ENCODE measurements around the gene GRHPR.
"Not testable (repeated sequence)": the region's sequence is repeated elsewhere in the genome, so short reads cannot be mapped to it uniquely, and the experiment has no call there.

GRHPR gene

GRCh38 chr9:37447111-37447510 lies 24.6 kb downstream of the GRHPR start:
- DNase-seq (ENCODE audit: low read depth in 2 of 2) = no peak

DNA sequence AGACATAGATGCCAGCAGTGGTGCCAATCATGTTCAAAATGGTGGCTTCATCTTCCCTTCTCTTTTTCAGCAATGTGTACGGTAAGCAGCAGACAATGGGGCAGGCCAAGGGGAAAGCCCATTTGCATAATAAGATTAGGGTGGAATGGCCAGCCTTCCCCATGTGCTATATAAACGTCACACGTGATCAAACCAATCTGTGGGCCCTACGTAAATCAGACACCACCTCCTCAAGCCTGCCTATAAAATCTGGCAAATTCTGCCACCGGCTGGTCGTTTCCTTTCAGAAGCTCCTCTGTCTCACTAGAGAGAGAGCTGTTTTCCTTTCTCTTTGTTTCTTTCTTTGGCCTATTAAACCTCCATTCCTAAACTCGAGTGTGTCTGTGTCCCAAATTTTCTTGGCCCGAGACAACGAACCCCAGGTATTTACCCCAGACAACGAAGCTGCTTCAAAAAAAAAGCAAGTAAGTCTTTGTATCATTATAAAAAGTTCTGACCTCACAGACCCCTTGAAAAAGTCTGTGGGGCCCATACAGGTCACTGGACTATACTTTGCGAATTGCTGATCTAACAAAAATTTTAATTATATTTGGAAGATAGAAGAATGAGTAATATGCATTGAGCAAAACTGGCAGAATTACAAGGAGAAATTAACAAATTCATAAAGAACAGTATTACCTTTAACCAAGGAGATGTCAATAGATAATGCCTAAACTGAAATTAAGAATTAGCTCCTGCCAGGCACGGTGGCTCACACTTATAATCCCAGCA lies 27.6 kb downstream of the GRHPR start:
- no peak for DNase-seq (ENCODE audit: low read depth in 2 of 2)

DNA sequence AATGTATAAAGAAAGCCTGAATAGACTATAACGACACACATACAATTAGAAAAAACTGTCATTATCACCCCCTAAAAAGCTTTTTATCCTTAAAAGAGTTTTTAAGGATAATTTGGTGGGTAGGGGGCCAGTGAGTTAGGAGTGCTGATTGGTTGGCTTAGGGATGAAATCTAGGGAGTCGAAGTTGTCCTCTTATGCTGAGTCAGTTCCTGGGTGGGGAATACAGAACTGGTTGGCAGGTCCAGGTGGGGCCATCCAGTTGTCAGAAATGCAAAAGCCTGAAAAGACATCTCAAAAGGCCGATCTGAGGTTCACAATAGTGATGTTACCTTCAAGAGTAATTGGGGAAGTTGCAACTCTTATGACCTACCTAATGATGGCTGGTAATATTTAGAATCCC lies 29.1 kb downstream of the GRHPR start:
- no peak for DNase-seq (ENCODE audit: low read depth in 2 of 2)

DNA sequence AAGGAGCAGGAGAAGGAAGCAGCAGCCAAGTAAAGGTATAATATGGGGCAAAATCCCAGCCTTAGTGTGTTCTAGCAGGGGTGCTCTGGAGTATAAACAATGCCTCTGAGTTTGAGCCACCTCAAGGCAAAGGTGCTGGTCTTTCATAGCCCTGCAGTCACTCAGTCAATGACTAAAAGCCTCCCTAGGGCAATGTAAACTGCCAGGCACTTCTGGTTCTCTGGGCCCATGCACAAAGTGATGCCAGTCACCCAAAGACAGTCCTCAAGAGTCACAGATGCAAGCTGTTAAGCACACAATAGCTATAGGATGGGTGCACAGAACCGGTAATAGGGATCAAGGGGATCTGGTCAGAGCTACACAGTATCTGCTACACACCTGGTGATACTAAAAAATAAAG lies 30.1 kb downstream of the GRHPR start:
- no peak for DNase-seq (ENCODE audit: low read depth in 2 of 2)

GRCh38 chr9:37453827-37454226 lies 31.3 kb downstream of the GRHPR start:
- DNase-seq (ENCODE audit: low read depth in 2 of 2) = no peak

DNA sequence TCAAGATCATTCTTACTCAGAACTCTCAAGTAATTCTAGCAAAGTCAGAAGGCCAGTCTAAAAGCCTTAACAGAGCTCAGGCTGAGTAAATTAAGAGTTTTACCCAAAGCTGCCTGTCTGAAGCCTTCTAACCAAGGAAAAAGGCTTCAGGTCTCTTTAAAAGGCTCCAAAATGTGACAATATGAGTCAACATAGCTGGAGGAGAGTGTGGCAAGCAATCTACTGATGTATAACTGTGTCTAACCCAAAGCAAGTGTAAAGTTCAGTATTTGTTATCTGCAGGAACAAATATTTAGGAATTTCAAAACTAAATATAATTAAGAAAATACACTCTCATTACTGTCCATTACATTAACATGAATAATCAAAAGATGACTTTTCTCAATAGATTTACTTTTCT lies 31.7 kb downstream of the GRHPR start:
- no peak for DNase-seq (ENCODE audit: low read depth in 2 of 2)

DNA sequence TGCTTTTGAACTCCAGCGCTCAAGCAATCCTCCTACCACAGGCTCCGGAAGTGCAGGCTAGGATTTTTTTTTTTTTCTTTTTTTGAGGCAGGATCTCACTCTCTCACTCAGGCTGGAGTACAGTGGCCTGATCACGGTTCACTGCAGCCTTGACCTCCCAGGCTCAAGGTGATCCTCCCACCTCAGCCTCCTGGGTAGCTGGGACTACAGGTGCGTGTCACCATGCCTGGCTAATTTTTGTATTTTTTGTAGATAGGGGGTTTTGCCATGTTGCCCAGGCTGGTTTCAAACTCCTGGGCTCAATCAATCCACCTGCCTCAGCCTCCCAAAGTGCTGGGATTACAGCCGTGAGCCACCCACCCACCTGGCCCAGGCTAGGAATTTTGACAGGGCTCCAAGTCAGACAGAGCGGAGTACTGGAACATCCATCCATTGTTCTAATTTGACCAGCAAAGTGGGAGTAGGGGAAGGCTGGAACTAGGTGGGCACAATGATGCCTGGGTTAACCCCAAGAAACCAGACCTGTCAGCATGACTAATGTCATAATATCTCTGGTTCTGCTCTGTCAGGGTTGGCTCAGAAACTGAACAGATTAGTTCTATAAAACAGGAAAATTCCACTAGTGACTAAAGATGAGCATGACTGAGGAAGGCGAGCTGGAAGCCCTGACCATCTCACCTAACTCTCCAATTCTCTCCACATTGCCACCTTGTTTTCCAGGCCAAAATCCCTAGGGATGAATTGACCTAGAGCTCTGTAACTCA lies 33.6 kb downstream of the GRHPR start:
- no peak for DNase-seq (ENCODE audit: low read depth in 2 of 2)

- DNase-seq (ENCODE audit: low read depth in 2 of 2) = no peak
Measured at GRCh38 chr9:37456817-37457216, 34.3 kb downstream of the GRHPR start.

- DNase-seq (ENCODE audit: low read depth in 2 of 2) = no peak
Measured at GRCh38 chr9:37464006-37464405, 41.5 kb downstream of the GRHPR start.

GRCh38 chr9:37464426-37465248 lies 42.1 kb downstream of the GRHPR start:
- peak; percentile 49 to 69 for DNase-seq (ENCODE audit: low read depth in 2 of 2)

DNA sequence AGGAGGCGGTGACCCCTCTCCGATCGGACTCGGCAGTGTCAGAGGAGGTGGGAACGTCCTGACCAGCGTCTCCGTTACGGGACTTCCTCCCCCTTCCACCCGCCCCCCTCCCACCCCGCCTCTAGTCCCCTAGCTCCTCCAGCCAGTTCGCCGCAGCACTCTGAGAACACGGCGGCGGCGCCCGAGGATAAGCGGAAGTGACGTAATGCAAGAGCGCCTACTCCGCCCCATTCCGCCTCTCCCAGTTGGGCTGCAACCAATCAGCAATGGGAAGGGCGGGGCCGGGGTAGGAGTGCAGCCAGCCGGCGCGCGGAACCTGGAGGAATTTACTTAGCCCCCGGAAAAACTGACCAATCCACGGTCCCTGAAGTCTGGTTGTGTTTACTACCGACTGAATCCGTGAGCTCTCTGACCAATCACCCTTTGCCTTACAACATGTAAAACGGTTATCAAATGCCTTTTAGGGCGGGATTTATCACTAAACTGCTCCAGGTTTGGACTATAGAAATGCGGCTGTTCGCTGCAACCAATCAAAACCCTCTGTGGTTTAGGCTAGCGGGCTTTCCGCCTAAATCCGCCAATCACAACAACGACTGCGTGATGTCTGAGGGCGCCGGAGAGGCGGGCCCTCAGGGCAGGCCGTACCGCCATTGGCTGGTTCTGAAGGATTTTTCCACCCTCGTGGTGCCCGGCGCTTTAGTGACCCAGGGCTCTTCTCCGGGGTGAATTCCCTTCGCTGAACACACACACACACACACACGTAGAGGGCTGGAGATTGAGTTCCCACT lies 42.9 kb downstream of the GRHPR start, which contains the start of gene ZBTB5:
Gene ZBTB5, minus strand, starts transcription at position 202 of the 788 bp plus-strand sequence. CDS start 22,899 bp downstream, outside the sequence.
- DNase-seq (ENCODE audit: low read depth in 2 of 2) = peak; percentile 99

DNA sequence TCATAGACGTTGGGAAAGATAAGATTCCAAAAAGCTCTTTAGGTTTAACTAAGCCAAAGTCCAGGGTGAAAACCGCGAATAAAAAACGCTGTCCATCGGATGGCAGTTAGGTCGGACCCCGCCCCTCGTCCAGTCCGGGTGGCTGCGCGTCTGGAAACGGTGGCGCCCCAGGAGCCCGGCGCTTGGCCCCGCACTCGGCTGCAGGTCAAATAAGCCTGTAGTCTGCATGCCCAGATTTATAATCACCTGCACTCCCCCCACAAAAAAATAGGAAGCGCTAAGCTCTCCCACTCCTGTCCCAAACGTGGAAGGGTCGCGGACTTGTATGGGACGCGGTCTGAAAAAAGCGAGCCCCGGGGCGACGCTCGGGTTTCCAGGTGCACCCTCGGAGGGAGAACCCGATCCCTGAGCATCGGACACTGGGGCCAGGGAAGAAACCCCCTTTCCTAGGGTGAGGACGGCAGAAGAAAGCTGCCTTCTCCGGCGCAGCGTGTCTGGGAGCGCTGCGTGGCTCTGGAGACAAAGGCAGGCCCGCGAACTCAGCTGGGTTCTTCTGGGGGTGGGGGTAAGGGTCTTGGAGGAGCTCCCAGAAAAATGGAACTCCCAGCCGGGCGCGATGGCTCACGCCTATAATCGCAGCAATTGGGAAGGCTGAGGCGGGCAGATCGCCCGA lies 43.7 kb downstream of the GRHPR start:
- no peak for DNase-seq (ENCODE audit: low read depth in 2 of 2)

GRCh38 chr9:37467530-37467929 lies 45.0 kb downstream of the GRHPR start:
- DNase-seq (ENCODE audit: low read depth in 2 of 2) = not testable (repeated sequence)

DNA sequence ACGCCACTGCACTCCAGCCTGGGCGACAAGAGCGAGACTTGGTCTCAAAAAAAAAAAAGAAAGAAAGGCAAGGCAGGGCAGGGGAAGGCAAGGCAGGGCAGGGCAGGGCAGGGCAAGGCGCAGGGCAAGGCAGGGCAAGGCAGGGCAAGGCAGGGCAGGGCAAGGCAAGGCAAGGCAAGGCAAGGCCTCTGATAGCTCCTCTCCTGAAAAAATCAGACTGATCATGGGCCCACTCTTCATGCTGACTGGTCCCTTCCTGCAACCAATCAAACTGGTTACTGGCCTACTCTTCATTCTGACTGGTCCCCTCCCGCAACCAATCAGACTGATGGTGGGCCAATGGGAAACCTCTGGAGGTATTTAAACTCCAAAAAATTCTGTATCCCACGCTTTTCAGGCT lies 46.1 kb downstream of the GRHPR start:
- no peak for DNase-seq (ENCODE audit: low read depth in 2 of 2)

GRCh38 chr9:37471942-37472684 lies 49.6 kb downstream of the GRHPR start:
- DNase-seq (ENCODE audit: low read depth in 2 of 2) = no peak

DNA sequence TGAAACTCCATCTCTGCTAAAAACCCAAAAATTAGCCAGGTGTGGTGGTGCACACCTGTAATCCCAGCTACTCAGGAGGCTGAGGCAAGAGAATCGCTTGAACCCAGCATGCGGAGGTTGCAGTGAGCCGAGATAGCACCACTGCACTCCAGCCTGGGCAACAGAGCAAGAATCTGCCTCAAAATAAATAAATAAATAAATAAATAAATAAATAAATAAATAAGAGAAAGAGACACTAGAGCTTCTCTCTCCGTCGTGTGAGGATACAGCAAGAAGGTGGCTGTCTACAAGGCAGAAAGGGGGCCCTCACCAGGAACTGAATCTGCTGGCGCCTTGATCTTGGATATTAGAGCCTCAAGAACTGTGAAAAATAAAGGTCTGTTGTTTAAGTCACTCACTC lies 51.5 kb downstream of the GRHPR start:
- DNase-seq (ENCODE audit: low read depth in 2 of 2) = not testable (repeated sequence)

- DNase-seq (ENCODE audit: low read depth in 2 of 2) = no peak
Measured at GRCh38 chr9:37474438-37474837, 51.9 kb downstream of the GRHPR start.

- DNase-seq (ENCODE audit: low read depth in 2 of 2) = no peak
Measured at GRCh38 chr9:37476930-37477329, 54.4 kb downstream of the GRHPR start.

- not testable (repeated sequence) for DNase-seq (ENCODE audit: low read depth in 2 of 2)
Measured at GRCh38 chr9:37477443-37477842, 54.9 kb downstream of the GRHPR start.

DNA sequence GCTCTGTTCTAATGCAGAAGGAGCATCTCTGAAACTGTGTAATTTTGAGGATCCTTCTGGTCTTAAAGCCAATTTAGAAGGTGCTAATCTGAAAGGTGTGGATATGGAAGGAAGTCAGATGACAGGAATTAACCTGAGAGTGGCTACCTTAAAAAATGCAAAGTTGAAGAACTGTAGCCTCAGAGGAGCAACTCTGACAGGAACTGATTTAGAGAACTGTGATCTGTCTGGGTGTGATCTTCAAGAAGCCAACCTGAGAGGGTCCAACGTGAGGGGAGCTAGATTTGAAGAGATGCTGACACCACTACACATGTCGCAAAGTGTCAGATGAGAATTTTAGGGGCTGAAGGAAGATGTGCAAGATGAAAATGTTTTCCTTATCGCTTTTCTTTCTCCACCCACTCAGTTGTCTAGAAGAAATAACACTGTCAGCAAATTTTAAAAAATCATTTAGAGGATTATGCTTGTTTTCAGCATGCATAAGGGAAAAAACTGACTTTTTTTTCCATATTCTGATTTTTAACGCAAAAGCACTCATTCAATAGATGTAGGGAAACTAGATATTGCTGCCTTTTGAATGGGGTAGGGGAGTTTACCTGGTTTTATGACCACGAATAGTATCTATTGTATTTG lies 55.6 kb downstream of the GRHPR start:
- not testable (repeated sequence) for DNase-seq (ENCODE audit: low read depth in 2 of 2)

Measured in activated CD8-positive, alpha-beta memory T cell treated with anti-CD3 and anti-CD28 coated beads for 4 hours (primary cell).